HCT116 (cell line): ENCODE measurements around the gene NBAS. TPM values are rescaled to one million over a fixed set of nuclear protein-coding genes. Genes with fewer than 3 reads are reported as not detected.

Experiments
- ATAC-seq: fragments of 200-7000 bp; cut with Tn5 transposase; 2 replicates; pipeline ENCODE4 v1.9.1; 2020; ENCODE audit warnings: mild to moderate bottlenecking, moderate library complexity
- BruUV-seq: library from RNA; stranded (reverse); fragments of 400-500 nt; replicated peaks from 2 replicates; lab custom pipeline; 2021; lab: Mats Ljungman, UMichigan
- CTCF ChIA-PET: fragments of 300-600 bp; sonication (Branson Sonifier 250); formaldehyde crosslinking; loops from one replicate; lab custom pipeline; 2021; ENCODE audit warnings: antibody characterized with exemption; lab: Charles Lee
- POLR2A ChIA-PET: fragments of 300-600, 350-600 bp; sonication (Branson Sonifier 250); formaldehyde crosslinking; loops from one replicate; lab custom pipeline; 2021; ENCODE audit warnings: antibody characterized with exemption; lab: Charles Lee
- RAD21 ChIA-PET, 2 experiments: fragments of 300-600 bp; sonication (Branson Sonifier 250); formaldehyde crosslinking; loops; one replicate each; lab custom pipeline; 2023; ENCODE audit warnings: low total read pairs in 2 of 2; ENCODE audit not compliant: uncharacterized antibody in 2 of 2, unreplicated experiment in 2 of 2, low non-redundant PET in 1 of 2; lab: Charles Lee
- DNase-seq: peaks from one replicate; pipeline ENCODE4 v3.0.0-alpha.2; 2010; ENCODE audit warnings: low read depth, low spot score
- H2AFZ ChIP-seq: fragments of 200-600 bp; shearing (Covaris generic), sonication (generic); 2 replicates; pipeline ENCODE4 v1.6.1; 2017; ENCODE audit warnings: low read depth, mixed run types, mixed read lengths, antibody characterized with exemption, low read length; ENCODE audit not compliant: poor library complexity, severe bottlenecking
- H3K27ac ChIP-seq: 2 replicates; pipeline ENCODE4 v1.5.1; 2012; ENCODE audit warnings: low read depth, low read length
- H3K27me3 ChIP-seq: fragments of 200-600 bp; sonication (generic); 2 replicates; pipeline ENCODE4 v1.6.1; 2016; ENCODE audit warnings: mixed run types, low read length, mixed read lengths; ENCODE audit not compliant: insufficient read depth
- H3K36me3 ChIP-seq, 2 experiments: fragments of 200-500 bp in 1 of 2; fragments of 200-600 bp in 1 of 2; sonication (Bioruptor generic) in 1 of 2; sonication (generic) in 1 of 2; 2 replicates each; pipeline versions ENCODE4 v1.5.1 to v1.6.1; 2014 to 2016; ENCODE audit warnings: low read length in 2 of 2, inconsistent platforms in 1 of 2, mixed read lengths in 1 of 2, mixed run types in 1 of 2; ENCODE audit not compliant: insufficient read depth in 2 of 2, control insufficient read depth in 1 of 2
- H3K4me1 ChIP-seq, 2 experiments: fragments of 200-600 bp in 1 of 2; sonication (generic) in 1 of 2; 2 replicates each; pipeline versions ENCODE4 v1.5.1 to v1.6.1; 2012 to 2017; ENCODE audit warnings: low read length in 2 of 2, inconsistent platforms in 1 of 2, mild to moderate bottlenecking in 1 of 2, mixed read lengths in 1 of 2, mixed run types in 1 of 2, moderate library complexity in 1 of 2; ENCODE audit not compliant: insufficient read depth in 2 of 2, control insufficient read depth in 1 of 2
- H3K4me2 ChIP-seq: fragments of 200-600 bp; sonication (generic); 2 replicates; pipeline ENCODE4 v1.6.1; 2017; ENCODE audit warnings: mixed run types, low read length, mixed read lengths
- H3K4me3 ChIP-seq, 2 experiments: fragments of 200-600 bp in 1 of 2; sonication (generic) in 1 of 2; replicated peaks in 1 of 2; 2 replicates each; pipeline ENCODE4 v1.5.1; 2011 to 2016; ENCODE audit warnings: low read length in 2 of 2, control low read depth in 1 of 2, low read depth in 1 of 2, mild to moderate bottlenecking in 1 of 2, mixed read lengths in 1 of 2, mixed run types in 1 of 2
- H3K79me2 ChIP-seq: fragments of 200-600 bp; sonication (generic); 2 replicates; pipeline ENCODE4 v1.6.1; 2017; ENCODE audit warnings: mild to moderate bottlenecking, mixed run types, low read length, moderate library complexity, mixed read lengths; ENCODE audit not compliant: insufficient read depth
- H3K9ac ChIP-seq: fragments of 200-600 bp; sonication (generic); 2 replicates; pipeline ENCODE4 v1.6.1; 2016; ENCODE audit warnings: low read length, mixed read lengths
- H3K9me2 ChIP-seq: fragments of 200-600 bp; sonication (generic), shearing (Covaris generic); 2 replicates; pipeline ENCODE4 v1.6.1; 2017; ENCODE audit warnings: mixed run types, mild to moderate bottlenecking, moderate library complexity; ENCODE audit not compliant: insufficient read depth
- H3K9me3 ChIP-seq, 2 experiments: fragments of 200-500 bp in 1 of 2; fragments of 200-600 bp in 1 of 2; sonication (Bioruptor generic) in 1 of 2; sonication (generic) in 1 of 2; 2 replicates each; pipeline ENCODE4 v1.6.1; 2014 to 2017; ENCODE audit warnings: low read length in 2 of 2, mixed read lengths in 2 of 2, inconsistent platforms in 1 of 2, low read depth in 1 of 2, mild to moderate bottlenecking in 1 of 2, mixed run types in 1 of 2, moderate library complexity in 1 of 2; ENCODE audit not compliant: control insufficient read depth in 1 of 2, insufficient read depth in 1 of 2
- H4K20me1 ChIP-seq: fragments of 200-600 bp; sonication (generic), shearing (Covaris generic); 2 replicates; pipeline ENCODE4 v1.6.1; 2017; ENCODE audit warnings: mixed run types, mild to moderate bottlenecking, moderate library complexity; ENCODE audit not compliant: insufficient read depth
- ATF3 ChIP-seq: IDR thresholded peaks from 2 replicates; pipeline ENCODE4 v1.6.1; 2012
- CEBPB ChIP-seq: IDR thresholded peaks from 2 replicates; pipeline ENCODE4 v1.6.1; 2012; ENCODE audit warnings: low read depth
- CTCF ChIP-seq, 3 experiments: fragments of 200-600 bp in 1 of 3; sonication (generic) in 1 of 3; IDR thresholded peaks in 2 of 3; conservative IDR thresholded peaks in 1 of 3; 2 replicates each; pipeline ENCODE4 v1.5.1; 2012 to 2017; ENCODE audit warnings: low read depth in 2 of 3, low read length in 2 of 3, antibody characterized with exemption in 1 of 3, borderline replicate concordance in 1 of 3, control low read depth in 1 of 3, mild to moderate bottlenecking in 1 of 3, mixed read lengths in 1 of 3, mixed run types in 1 of 3, moderate library complexity in 1 of 3; ENCODE audit not compliant: insufficient read depth in 1 of 3
- EGR1 ChIP-seq: IDR thresholded peaks from 2 replicates; pipeline ENCODE4 v1.6.1; 2012; ENCODE audit warnings: low read depth
- ELF1 ChIP-seq: IDR thresholded peaks from 2 replicates; pipeline ENCODE4 v1.6.1; 2012; ENCODE audit warnings: low read depth, borderline replicate concordance
- EZH2 ChIP-seq: fragments of 200-600 bp; sonication (generic); IDR thresholded peaks from 2 replicates; pipeline ENCODE4 v1.6.1; 2017; ENCODE audit warnings: antibody characterized with exemption, mixed run types
- EZH2phosphoT487 ChIP-seq: fragments of 200-600 bp; IDR thresholded peaks from 2 replicates; pipeline ENCODE4 v1.6.1; 2018; ENCODE audit warnings: antibody characterized with exemption, borderline replicate concordance
- JUND ChIP-seq: IDR thresholded peaks from 2 replicates; pipeline ENCODE4 v1.6.1; 2012
- MAX ChIP-seq: IDR thresholded peaks from 2 replicates; pipeline ENCODE4 v1.6.1; 2012
- POLR2A ChIP-seq: IDR thresholded peaks from 2 replicates; pipeline ENCODE4 v1.7.0; 2011; ENCODE audit warnings: borderline replicate concordance; ENCODE audit not compliant: insufficient read depth, insufficient read length; ENCODE audit errors: extremely low read depth
- POLR2AphosphoS5 ChIP-seq: IDR thresholded peaks from 2 replicates; pipeline ENCODE4 v1.6.1; 2011; ENCODE audit warnings: mild to moderate bottlenecking, low read depth, low read length, moderate library complexity
- RAD21 ChIP-seq: IDR thresholded peaks from 2 replicates; pipeline ENCODE4 v1.6.1; 2012; ENCODE audit warnings: low read depth, mild to moderate bottlenecking
- REST ChIP-seq: IDR thresholded peaks from 2 replicates; pipeline ENCODE4 v1.6.1; 2012; ENCODE audit warnings: low read depth
- SIN3A ChIP-seq: IDR thresholded peaks from 2 replicates; pipeline ENCODE4 v1.6.1; 2012; ENCODE audit warnings: low read depth
- SP1 ChIP-seq: IDR thresholded peaks from 2 replicates; pipeline ENCODE4 v1.6.1; 2012; ENCODE audit warnings: low read depth
- SRF ChIP-seq: IDR thresholded peaks from 2 replicates; pipeline ENCODE4 v1.6.1; 2012; ENCODE audit warnings: low read depth
- TCF7L2 ChIP-seq: IDR thresholded peaks from 2 replicates; pipeline ENCODE4 v1.7.0; 2011; ENCODE audit warnings: borderline replicate concordance, inconsistent platforms; ENCODE audit not compliant: insufficient read depth, insufficient read length; ENCODE audit errors: extremely low read depth
- YY1 ChIP-seq: IDR thresholded peaks from 2 replicates; pipeline ENCODE4 v1.6.1; 2011; ENCODE audit warnings: low read length, low read depth, moderate library complexity, mild to moderate bottlenecking; ENCODE audit not compliant: insufficient replicate concordance; ENCODE audit errors: extremely low read depth
- ZBTB33 ChIP-seq: IDR thresholded peaks from 2 replicates; pipeline ENCODE4 v1.6.1; 2011; ENCODE audit warnings: mild to moderate bottlenecking, low read length, moderate library complexity; ENCODE audit not compliant: insufficient replicate concordance; ENCODE audit errors: extremely low read depth
- ZFX ChIP-seq: fragments of 450-650 bp; IDR thresholded peaks from 2 replicates; pipeline ENCODE4 v1.6.1; 2017
- intact Hi-C: fragments of 100-400 bp; cut with micrococcal nuclease; formaldehyde crosslinking; loops from 2 replicates; pipeline ENCODE4 v1.10.0; 2022
- total RNA-seq: library from RNA; stranded (reverse); gene quantifications from one replicate; pipeline ENCODE4 v1.2.1, GENCODE V29; 2021; ENCODE audit not compliant: unreplicated experiment

The NBAS gene
- total RNA-seq, 1 experiment from 2014 or later = 32.8 TPM

DNA sequence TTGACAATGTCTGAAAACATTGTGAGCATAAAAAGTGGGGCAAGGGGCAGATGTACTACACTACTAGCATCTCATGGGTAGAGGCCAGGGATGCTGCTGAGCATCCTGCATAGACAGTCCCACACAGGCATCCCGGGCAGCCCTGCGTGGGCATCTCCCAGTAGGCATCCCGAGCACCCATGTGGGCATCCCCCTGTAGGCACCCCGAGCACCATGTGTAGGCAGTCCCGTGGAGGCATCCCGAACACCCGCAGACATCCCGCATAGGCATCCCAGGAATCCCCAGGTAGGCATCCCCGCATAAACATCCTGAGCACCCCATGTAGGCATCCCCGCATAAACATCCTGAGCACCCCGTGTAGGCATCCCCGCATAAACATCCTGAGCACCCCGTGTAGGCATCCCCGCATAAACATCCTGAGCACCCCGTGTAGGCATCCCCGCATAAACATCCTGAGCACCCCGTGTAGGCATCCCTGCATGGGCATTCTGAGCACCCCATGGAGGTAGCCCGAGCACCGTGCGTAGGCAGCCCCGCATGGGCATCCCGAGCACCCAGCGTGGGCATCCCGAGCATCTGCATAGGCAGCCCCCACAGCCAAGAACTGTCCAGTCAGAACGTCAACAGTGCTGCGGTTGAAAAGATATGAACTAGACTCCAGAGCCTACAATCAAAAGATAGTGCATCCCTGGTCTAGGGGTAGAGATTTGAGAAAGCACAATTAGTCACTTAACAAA lies 273.5 kb downstream of the NBAS start:
- no peak overlapping the region for H3K9ac ChIP-seq
- ChIA-PET CTCF (no interaction called here), POLR2A (no interaction called here), RAD21 (no interaction called here)
- BruUV-seq = no TSS peak
- no peaks in the 10 kb centered on the region for H3K36me3 ChIP-seq
- no peaks in the 10 kb centered on the region for H3K9me2 ChIP-seq
- no peak overlapping the region for H3K27ac ChIP-seq
- H4K20me1 ChIP-seq = no peaks in the 10 kb centered on the region
- H3K79me2 ChIP-seq = no peaks in the 10 kb centered on the region
- no peak for ATAC-seq
- no peaks in the 10 kb centered on the region for H3K9me3 ChIP-seq
- no peaks in the 10 kb centered on the region for H3K27me3 ChIP-seq
- H2AFZ ChIP-seq = no peak overlapping the region
- no peak overlapping the region for H3K4me3 ChIP-seq
- no peaks in the 10 kb centered on the region for H3K4me1 ChIP-seq
- intact Hi-C loops = no loop called here
- no peak for DNase-seq
- TF ChIP-seq REST (no peak), POLR2AphosphoS5 (no peak), EZH2phosphoT487 (no peak), POLR2A (no peak), CEBPB (no peak), SP1 (no peak), JUND (no peak), RAD21 (no peak), CTCF (IDR thresholded peaks at IDR 0.05 in 2 of 3, conservative IDR thresholded peaks at IDR 0.05 in 1 of 3; ENCODE audit: borderline replicate concordance in 1 of 3, insufficient read depth in 1 of 3, low read depth in 2 of 3, low read length in 2 of 3) (no peak), ATF3 (no peak), MAX (no peak), SRF (no peak), ZBTB33 (no peak), ZFX (no peak), SIN3A (no peak), EZH2 (no peak), ELF1 (no peak), EGR1 (no peak), YY1 (no peak), TCF7L2 (no peak)
- no peak overlapping the region for H3K4me2 ChIP-seq
